PC-3 (cell line): ENCODE data around the gene UFD1. TPM values are rescaled to one million over a fixed set of nuclear protein-coding genes. Genes with fewer than 3 reads are reported as not detected.

Source experiments
- ATAC-seq: fragments of 200-7000 bp; cut with Tn5 transposase; 2 replicates; pipeline ENCODE4 v1.9.1; 2020; ENCODE audit warnings: mild to moderate bottlenecking, moderate library complexity
- BruUV-seq: library from RNA; stranded (reverse); fragments of 400-500 nt; replicated peaks from 2 replicates; lab custom pipeline; 2021; lab: Mats Ljungman, UMichigan
- CTCF ChIA-PET: fragments of 300-600 bp; sonication (Branson Sonifier 250); formaldehyde crosslinking; loops from one replicate; lab custom pipeline; 2022; ENCODE audit warnings: antibody characterized with exemption; lab: Charles Lee
- POLR2A ChIA-PET: fragments of 300-600 bp; sonication (Branson Sonifier 250); formaldehyde crosslinking; loops from one replicate; lab custom pipeline; 2022; ENCODE audit warnings: antibody characterized with exemption; ENCODE audit not compliant: unreplicated experiment; lab: Charles Lee
- DNase-seq: peaks from one replicate; pipeline ENCODE4 v3.0.0-alpha.2; 2015
- H2AFZ ChIP-seq: fragments of 300-600 bp; sonication (generic); 2 replicates; pipeline ENCODE4 v1.6.0; 2016; ENCODE audit warnings: antibody characterized with exemption, low read length
- H3F3A ChIP-seq: fragments of 300-600 bp; sonication (generic); one replicate; pipeline ENCODE4 v1.6.0; 2017; ENCODE audit warnings: antibody characterized with exemption, low read length, control low read depth, mild to moderate bottlenecking; ENCODE audit not compliant: unreplicated experiment
- H3K27ac ChIP-seq: fragments of 300-600 bp; sonication (generic); 2 replicates; pipeline ENCODE4 v1.5.1; 2016; ENCODE audit warnings: mild to moderate bottlenecking, low read length
- H3K27me3 ChIP-seq: fragments of 300-600 bp; sonication (generic); 2 replicates; pipeline ENCODE4 v1.6.1; 2016; ENCODE audit warnings: low read length, mixed read lengths
- H3K36me3 ChIP-seq: fragments of 300-600 bp; sonication (generic); 2 replicates; pipeline ENCODE4 v1.6.1; 2016; ENCODE audit warnings: low read depth, mixed run types, low read length, mixed read lengths
- H3K4me1 ChIP-seq: fragments of 300-600 bp; sonication (generic); 2 replicates; pipeline ENCODE4 v1.5.1; 2016; ENCODE audit warnings: low read length; ENCODE audit not compliant: insufficient read depth
- H3K4me2 ChIP-seq: fragments of 300-600 bp; sonication (generic); 2 replicates; pipeline ENCODE4 v1.6.0; 2016; ENCODE audit warnings: low read length
- H3K4me3 ChIP-seq: fragments of 300-600 bp; sonication (generic); 2 replicates; pipeline ENCODE4 v1.5.1; 2016; ENCODE audit warnings: mild to moderate bottlenecking, low read length, mixed read lengths
- H3K79me2 ChIP-seq: fragments of 300-600 bp; sonication (generic); 2 replicates; pipeline ENCODE4 v1.6.1; 2017; ENCODE audit warnings: low read length, mixed read lengths
- H3K9ac ChIP-seq: fragments of 300-600 bp; sonication (generic); 2 replicates; pipeline ENCODE4 v1.6.0; 2016; ENCODE audit warnings: mild to moderate bottlenecking, low read length
- H3K9me2 ChIP-seq: fragments of 300-600 bp; sonication (generic); replicated peaks from 2 replicates; pipeline ENCODE4 v1.6.1; 2016; ENCODE audit warnings: mixed run types, low read length, mixed read lengths
- H3K9me3 ChIP-seq: fragments of 300-600 bp; sonication (generic); 2 replicates; pipeline ENCODE4 v1.6.1; 2016; ENCODE audit warnings: low read length, mixed read lengths
- H4K20me1 ChIP-seq: fragments of 300-600 bp; sonication (generic); 2 replicates; pipeline ENCODE4 v1.6.1; 2016; ENCODE audit warnings: low read length, mixed read lengths
- EZH2 ChIP-seq: fragments of 300-600 bp; sonication (generic); IDR thresholded peaks from one replicate; pipeline ENCODE4 v1.6.1; 2017; ENCODE audit warnings: antibody characterized with exemption, mild to moderate bottlenecking, low read length; ENCODE audit not compliant: unreplicated experiment
- EZH2phosphoT487 ChIP-seq: fragments of 300-600 bp; sonication (generic); IDR thresholded peaks from 2 replicates; pipeline ENCODE4 v1.6.1; 2018; ENCODE audit warnings: mild to moderate bottlenecking, antibody characterized with exemption, low read length, borderline replicate concordance
- intact Hi-C: fragments of 100-400 bp; cut with micrococcal nuclease; formaldehyde crosslinking; loops from 2 replicates; pipeline ENCODE4 v1.9.0; 2023
- total RNA-seq: library from RNA; depleted of rRNA; stranded (reverse); fragments of >200 nt; gene quantifications from 2 replicates; pipeline ENCODE4 v1.2.3, GENCODE V29; 2014
- TF ChIP-seq, protein P1 (sequence below): fragments of 300-600 bp; sonication (generic); conservative IDR thresholded peaks from 2 replicates; pipeline ENCODE4 v1.5.1; 2017; ENCODE audit warnings: antibody characterized with exemption, low read depth, mild to moderate bottlenecking, low read length

UFD1 gene
- total RNA-seq, 1 experiment from 2014 or later: 92.6 TPM

DNA sequence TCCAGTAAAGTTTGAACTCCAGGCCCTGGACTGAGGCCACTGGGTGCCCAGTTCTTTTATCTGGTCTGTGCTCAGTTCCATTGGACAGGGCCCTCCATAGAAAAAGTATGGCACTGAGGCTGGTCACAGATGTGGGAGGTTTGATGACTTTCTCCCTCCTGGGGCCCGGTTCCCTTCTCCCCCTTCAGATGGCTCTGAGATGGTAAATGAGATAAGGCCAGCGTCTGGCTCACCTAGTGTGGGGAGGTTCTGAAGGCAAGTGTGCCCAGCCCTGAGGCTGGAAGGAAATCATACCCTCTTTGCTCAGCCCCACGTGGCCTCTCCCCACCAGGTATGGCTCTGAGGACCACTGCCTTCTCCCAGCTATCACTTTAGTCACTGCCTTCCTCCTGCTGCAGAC is 46.7 kb upstream of the UFD1 start:
- H3K27me3 ChIP-seq: no peaks in the 10 kb centered on the region
- no TSS peak for BruUV-seq
- no peak for ATAC-seq

DNA sequence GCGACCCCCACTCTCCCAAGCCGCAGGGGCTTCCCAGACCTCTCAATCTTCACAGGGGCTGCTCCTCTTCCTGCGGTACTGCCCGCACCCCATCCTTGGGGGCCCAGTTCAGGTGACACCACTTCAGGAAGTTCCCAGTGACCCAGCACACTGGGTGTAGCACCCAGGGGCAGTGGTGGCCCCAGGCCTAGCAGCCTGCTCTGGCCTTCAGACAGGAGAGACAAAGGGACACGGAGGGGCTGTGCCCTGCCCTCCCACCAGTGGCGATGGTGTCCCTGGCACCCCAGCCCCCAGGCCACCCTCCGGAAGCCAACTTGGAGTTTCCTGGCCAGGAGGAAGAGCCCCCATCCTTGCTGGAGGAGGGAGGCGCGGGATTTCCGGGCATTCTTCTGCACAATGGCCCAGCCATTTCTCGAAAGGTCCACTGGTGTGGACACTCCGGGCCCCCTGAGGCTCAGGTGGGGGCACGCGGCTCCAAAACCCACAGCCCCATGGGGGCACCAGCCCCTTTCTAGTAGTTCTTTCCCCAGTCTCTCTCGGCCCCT is 46.2 kb upstream of the UFD1 start:
- DNase-seq (no peak), ATAC-seq (no peak)
- Histone ChIP-seq H3K4me2 (no peak overlapping the region), H3K9me2 (no peaks in the 10 kb centered on the region), H2AFZ (no peak overlapping the region), H3K4me1 (peaks cover 11% of the 10 kb centered on the region), H3K9me3 (no peaks in the 10 kb centered on the region), H3F3A (no peaks in the 10 kb centered on the region), H3K36me3 (no peaks in the 10 kb centered on the region), H3K27me3 (no peaks in the 10 kb centered on the region), H3K9ac (no peak overlapping the region), H3K79me2 (no peaks in the 10 kb centered on the region), H3K27ac (no peak overlapping the region), H4K20me1 (no peaks in the 10 kb centered on the region), H3K4me3 (no peak overlapping the region)
- ChIA-PET CTCF (no interaction called here), POLR2A (no interaction called here)
- no TSS peak for BruUV-seq
- TF ChIP-seq EZH2phosphoT487 (no peak), EZH2 (no peak)
- TF ChIP-seq, protein P1, sequence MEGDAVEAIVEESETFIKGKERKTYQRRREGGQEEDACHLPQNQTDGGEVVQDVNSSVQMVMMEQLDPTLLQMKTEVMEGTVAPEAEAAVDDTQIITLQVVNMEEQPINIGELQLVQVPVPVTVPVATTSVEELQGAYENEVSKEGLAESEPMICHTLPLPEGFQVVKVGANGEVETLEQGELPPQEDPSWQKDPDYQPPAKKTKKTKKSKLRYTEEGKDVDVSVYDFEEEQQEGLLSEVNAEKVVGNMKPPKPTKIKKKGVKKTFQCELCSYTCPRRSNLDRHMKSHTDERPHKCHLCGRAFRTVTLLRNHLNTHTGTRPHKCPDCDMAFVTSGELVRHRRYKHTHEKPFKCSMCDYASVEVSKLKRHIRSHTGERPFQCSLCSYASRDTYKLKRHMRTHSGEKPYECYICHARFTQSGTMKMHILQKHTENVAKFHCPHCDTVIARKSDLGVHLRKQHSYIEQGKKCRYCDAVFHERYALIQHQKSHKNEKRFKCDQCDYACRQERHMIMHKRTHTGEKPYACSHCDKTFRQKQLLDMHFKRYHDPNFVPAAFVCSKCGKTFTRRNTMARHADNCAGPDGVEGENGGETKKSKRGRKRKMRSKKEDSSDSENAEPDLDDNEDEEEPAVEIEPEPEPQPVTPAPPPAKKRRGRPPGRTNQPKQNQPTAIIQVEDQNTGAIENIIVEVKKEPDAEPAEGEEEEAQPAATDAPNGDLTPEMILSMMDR: no peak
- intact Hi-C loops: no loop called here

More for the DNA sequence above, 46.7 kb upstream of the UFD1 start:
- no peak overlapping the region for H3K9ac ChIP-seq
- no peak overlapping the region for H3K27ac ChIP-seq
- TF ChIP-seq, protein P1: no peak
- TF ChIP-seq EZH2phosphoT487 (no peak), EZH2 (no peak)
- H3K79me2 ChIP-seq: no peaks in the 10 kb centered on the region
- H3K4me2 ChIP-seq: no peak overlapping the region
- H3F3A ChIP-seq: no peaks in the 10 kb centered on the region
- no peak for DNase-seq
- no peak overlapping the region for H2AFZ ChIP-seq
- H3K4me3 ChIP-seq: no peak overlapping the region
- H3K36me3 ChIP-seq: no peaks in the 10 kb centered on the region
- H3K9me2 ChIP-seq: no peaks in the 10 kb centered on the region
- intact Hi-C loops: no loop called here
- CTCF ChIA-PET: no interaction called here
- H4K20me1 ChIP-seq: no peaks in the 10 kb centered on the region
- POLR2A ChIA-PET: no interaction called here
- H3K9me3 ChIP-seq: no peaks in the 10 kb centered on the region
- peaks cover 11% of the 10 kb centered on the region for H3K4me1 ChIP-seq
